Subcutaneous abdominal adipose tissue (tissue), 5 donors: ENCODE measurements around the gene SF3A2.
"Not testable (repeated sequence)": the region's sequence is repeated elsewhere in the genome, so short reads cannot be mapped to it uniquely, and the experiment has no call there.

Experiments
- H3K27ac ChIP-seq: one replicate; pipeline ENCODE4 v1.7.0; 2013; ENCODE audit warnings: low read depth, mild to moderate bottlenecking, inconsistent platforms, low read length, moderate library complexity
- H3K27me3 ChIP-seq, 5 donors: one replicate each; pipeline ENCODE4 v1.7.0; 2013; ENCODE audit warnings: low read length in 5 of 5, inconsistent platforms in 1 of 5; ENCODE audit not compliant: control insufficient read depth in 5 of 5, insufficient read depth in 4 of 5
- H3K36me3 ChIP-seq, 5 donors: one replicate each; pipeline ENCODE4 v1.7.0; 2013; ENCODE audit warnings: low read length in 5 of 5; ENCODE audit not compliant: control insufficient read depth in 5 of 5, insufficient read depth in 5 of 5
- H3K4me1 ChIP-seq, 5 donors: one replicate each; pipeline ENCODE4 v1.7.0; 2013; ENCODE audit warnings: low read length in 5 of 5, mild to moderate bottlenecking in 3 of 5, moderate library complexity in 1 of 5; ENCODE audit not compliant: control insufficient read depth in 5 of 5, insufficient read depth in 5 of 5
- H3K4me3 ChIP-seq, 5 donors: one replicate each; pipeline ENCODE4 v1.7.0; 2013; ENCODE audit warnings: low read length in 5 of 5, low read depth in 1 of 5
- H3K9ac ChIP-seq, 5 donors: one replicate each; pipeline ENCODE4 v1.7.0; 2013; ENCODE audit warnings: low read length in 5 of 5, mild to moderate bottlenecking in 4 of 5, moderate library complexity in 3 of 5
- H3K9me3 ChIP-seq, 5 donors: one replicate each; pipeline ENCODE4 v1.7.0; 2013; ENCODE audit warnings: low read length in 5 of 5; ENCODE audit not compliant: control insufficient read depth in 5 of 5
- donor health status: healthy.
- donor health status: healthy.
- donor health status: healthy.
- donor health status: healthy.
- donor health status: healthy.

Gene SF3A2

GRCh38 chr19:2194513-2195078 is 42.0 kb upstream of the SF3A2 start:
- no peak overlapping the region for H3K4me3 ChIP-seq
- H3K36me3 ChIP-seq, result peaks cover 0 to 86% (median 71%) of the 10 kb centered on the region in 5 donors
- no peaks in the 10 kb centered on the region for H3K27me3 ChIP-seq

DNA sequence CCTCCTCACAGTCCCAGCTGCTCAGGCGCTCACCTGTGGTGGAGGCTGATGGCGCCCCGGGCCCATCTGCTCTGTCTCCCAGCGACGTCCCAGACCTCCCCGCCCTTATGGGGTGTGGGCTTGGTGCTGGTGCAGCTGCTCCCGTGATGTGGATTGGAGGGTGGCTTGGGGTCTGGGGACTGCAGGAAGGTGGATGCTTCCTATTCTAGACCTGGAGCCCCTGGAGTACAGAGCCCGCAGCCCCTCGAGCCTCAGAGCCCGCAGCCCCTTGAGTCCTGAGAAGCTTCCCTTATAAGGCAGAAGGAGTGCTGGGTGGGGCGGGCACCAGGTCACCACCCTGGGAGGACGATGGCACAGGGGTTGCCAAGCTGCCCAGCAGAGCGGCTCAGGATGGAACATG is 41.3 kb upstream of the SF3A2 start:
- peaks cover 0 to 87% (median 70%) of the 10 kb centered on the region in 5 donors for H3K36me3 ChIP-seq
- H3K9me3 ChIP-seq, result no peaks in the 10 kb centered on the region
- no peak overlapping the region for H3K9ac ChIP-seq
- no peaks in the 10 kb centered on the region for H3K27me3 ChIP-seq
- H3K4me1 ChIP-seq, result peaks cover 0 to 4% (median 0%) of the 10 kb centered on the region in 5 donors
- no peak overlapping the region for H3K27ac ChIP-seq
- H3K4me3 ChIP-seq, result no peak overlapping the region

More at GRCh38 chr19:2194513-2195078, 42.0 kb upstream of the SF3A2 start:
- Histone ChIP-seq H3K4me1 (peaks cover 0 to 5% (median 0%) of the 10 kb centered on the region in 5 donors), H3K27ac (no peak overlapping the region), H3K9ac (no peak overlapping the region), H3K9me3 (no peaks in the 10 kb centered on the region)

DNA sequence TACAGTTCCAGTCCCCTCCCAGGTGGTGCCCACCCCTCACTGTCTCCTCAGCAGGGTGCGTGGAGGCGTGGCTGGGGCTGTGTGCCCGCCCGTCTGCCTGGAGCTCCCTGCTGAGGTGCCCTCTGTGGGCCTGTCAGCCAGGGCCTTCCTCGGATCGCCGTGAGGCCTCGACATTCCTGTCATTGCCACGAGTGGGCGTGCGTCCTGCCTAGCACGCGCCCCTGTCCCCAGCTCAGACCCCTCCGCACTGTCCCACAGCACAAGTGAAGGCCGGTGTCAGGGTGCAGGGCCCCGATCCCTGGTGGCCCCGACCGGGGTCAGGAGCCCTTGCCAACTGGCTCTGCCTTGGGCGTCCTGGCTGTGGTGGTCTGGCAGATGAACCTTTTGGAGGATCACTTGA is 40.7 kb upstream of the SF3A2 start:
- Histone ChIP-seq H3K4me1 (peaks cover 0 to 4% (median 0%) of the 10 kb centered on the region in 5 donors), H3K9ac (no peak overlapping the region), H3K36me3 (peaks cover 0 to 84% (median 69%) of the 10 kb centered on the region in 5 donors), H3K9me3 (no peaks in the 10 kb centered on the region), H3K27me3 (no peaks in the 10 kb centered on the region), H3K27ac (no peak overlapping the region), H3K4me3 (no peak overlapping the region)

GRCh38 chr19:2197270-2197669 is 39.4 kb upstream of the SF3A2 start:
- no peak overlapping the region for H3K27ac ChIP-seq
- H3K4me3 ChIP-seq, result no peak overlapping the region
- H3K27me3 ChIP-seq, result no peaks in the 10 kb centered on the region
- H3K9ac ChIP-seq, result no peak overlapping the region
- peaks cover 0 to 85% (median 67%) of the 10 kb centered on the region in 5 donors for H3K36me3 ChIP-seq
- peaks cover 0 to 4% (median 0%) of the 10 kb centered on the region in 5 donors for H3K4me1 ChIP-seq
- H3K9me3 ChIP-seq, result no peaks in the 10 kb centered on the region

GRCh38 chr19:2198317-2198716 is 38.3 kb upstream of the SF3A2 start:
- H3K9ac ChIP-seq, result no peak overlapping the region
- H3K36me3 ChIP-seq, result peaks cover 0 to 87% (median 65%) of the 10 kb centered on the region in 5 donors
- no peaks in the 10 kb centered on the region for H3K9me3 ChIP-seq
- no peak overlapping the region for H3K4me3 ChIP-seq
- peaks cover 0 to 4% (median 0%) of the 10 kb centered on the region in 5 donors for H3K4me1 ChIP-seq
- no peaks in the 10 kb centered on the region for H3K27me3 ChIP-seq
- no peak overlapping the region for H3K27ac ChIP-seq

DNA sequence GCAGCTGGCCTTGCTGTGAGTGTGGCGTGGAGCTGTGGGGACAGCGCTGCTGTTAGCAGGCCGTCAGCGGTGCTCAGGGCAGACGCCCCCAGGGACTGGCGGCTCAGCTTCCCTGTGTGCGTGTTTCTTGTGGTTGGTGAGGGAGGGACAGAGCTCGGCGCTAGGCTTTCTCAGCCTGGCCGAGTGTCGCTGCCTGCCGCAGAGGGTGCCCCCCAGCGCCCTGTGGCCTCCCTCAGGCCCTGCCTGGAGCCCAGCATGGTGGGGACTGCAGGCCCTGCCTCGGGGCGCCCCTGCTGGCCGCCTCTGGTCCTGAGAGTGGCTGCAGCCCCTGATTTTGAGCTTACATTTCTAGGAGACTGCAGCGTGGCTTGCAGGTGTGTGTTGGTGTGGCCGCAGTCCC is 37.4 kb upstream of the SF3A2 start:
- no peak overlapping the region for H3K4me3 ChIP-seq
- H3K27ac ChIP-seq, result no peak overlapping the region
- peaks cover 0 to 89% (median 65%) of the 10 kb centered on the region in 5 donors for H3K36me3 ChIP-seq
- H3K4me1 ChIP-seq, result peaks cover 0 to 4% (median 0%) of the 10 kb centered on the region in 5 donors
- no peak overlapping the region for H3K9ac ChIP-seq
- H3K9me3 ChIP-seq, result no peaks in the 10 kb centered on the region
- H3K27me3 ChIP-seq, result no peaks in the 10 kb centered on the region

GRCh38 chr19:2199861-2200623 is 36.6 kb upstream of the SF3A2 start:
- Histone ChIP-seq H3K9ac (no peak overlapping the region), H3K4me3 (no peak overlapping the region), H3K27me3 (no peaks in the 10 kb centered on the region), H3K9me3 (no peaks in the 10 kb centered on the region), H3K36me3 (peaks cover 0 to 88% (median 59%) of the 10 kb centered on the region in 5 donors), H3K27ac (no peak overlapping the region), H3K4me1 (peaks cover 0 to 4% (median 0%) of the 10 kb centered on the region in 5 donors)

- not testable (repeated sequence) for H3K27ac ChIP-seq, H3K27me3 ChIP-seq, H3K9ac ChIP-seq, H3K9me3 ChIP-seq, H3K4me1 ChIP-seq, H3K4me3 ChIP-seq
- peaks cover 0 to 88% (median 58%) of the 10 kb centered on the region in 5 donors for H3K36me3 ChIP-seq
Observed at GRCh38 chr19:2200624-2201294, 35.9 kb upstream of the SF3A2 start.

DNA sequence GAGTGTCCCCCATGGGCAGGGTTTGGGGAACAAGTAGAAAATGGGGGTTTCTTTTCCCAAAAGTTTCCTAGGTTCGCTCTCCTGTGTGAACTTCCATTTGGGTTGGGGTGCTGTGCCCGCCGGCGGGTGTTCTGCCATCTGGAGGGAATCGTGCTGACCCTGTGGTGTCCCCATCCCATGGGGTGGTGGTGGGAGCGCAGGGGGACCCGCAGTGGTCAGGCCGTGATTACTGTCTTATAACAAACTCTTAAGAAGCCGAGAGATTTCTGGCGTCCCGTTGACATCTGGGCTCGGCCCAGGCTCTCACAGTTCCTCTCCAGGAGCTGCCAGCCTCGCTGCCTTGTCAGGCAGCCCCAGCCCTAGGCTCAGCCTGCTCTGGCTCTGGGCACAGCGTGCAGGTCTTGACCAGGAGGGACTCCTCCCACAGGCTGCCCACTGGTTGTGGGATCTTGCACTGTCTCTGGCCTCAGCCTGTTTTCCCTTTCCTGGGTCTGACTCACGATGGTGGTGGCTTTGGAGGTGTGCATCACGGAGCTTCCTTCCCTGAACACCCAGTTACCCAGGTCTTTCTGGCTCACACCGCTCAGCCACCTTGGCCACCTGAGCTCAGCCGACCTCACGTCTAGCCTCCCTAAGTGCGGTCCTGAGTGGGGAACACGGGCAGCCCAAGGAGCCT is 35.0 kb upstream of the SF3A2 start:
- peaks cover 0 to 85% (median 52%) of the 10 kb centered on the region in 5 donors for H3K36me3 ChIP-seq

More for the DNA sequence above, 35.0 kb upstream of the SF3A2 start:
- H3K27me3 ChIP-seq, result no peaks in the 10 kb centered on the region
- no peaks in the 10 kb centered on the region for H3K9me3 ChIP-seq
- H3K4me1 ChIP-seq, result no peaks in the 10 kb centered on the region
- no peak overlapping the region for H3K27ac ChIP-seq
- no peak overlapping the region for H3K4me3 ChIP-seq
- H3K9ac ChIP-seq, result no peak overlapping the region
